Uterus (tissue), 2 donors: ENCODE data around the gene ZC3H4.

Experiments used
- POLR2A ChIP-seq, 2 donors: fragments of 450-650 bp; IDR thresholded peaks; one replicate each; pipeline ENCODE4 v1.6.1; 2016; ENCODE audit warnings: antibody characterized with exemption in 2 of 2, mild to moderate bottlenecking in 1 of 2, moderate library complexity in 1 of 2
- TF ChIP-seq, protein P1 (sequence below), 4 experiments: fragments of 200-600 bp in 2 of 4; fragments of 450-650 bp in 2 of 4; sonication (generic) in 2 of 4; IDR thresholded peaks; one replicate each; pipeline ENCODE4 v1.5.1; 2016 to 2019; ENCODE audit warnings: antibody characterized with exemption in 4 of 4, mild to moderate bottlenecking in 2 of 4, moderate library complexity in 1 of 4

DNA sequence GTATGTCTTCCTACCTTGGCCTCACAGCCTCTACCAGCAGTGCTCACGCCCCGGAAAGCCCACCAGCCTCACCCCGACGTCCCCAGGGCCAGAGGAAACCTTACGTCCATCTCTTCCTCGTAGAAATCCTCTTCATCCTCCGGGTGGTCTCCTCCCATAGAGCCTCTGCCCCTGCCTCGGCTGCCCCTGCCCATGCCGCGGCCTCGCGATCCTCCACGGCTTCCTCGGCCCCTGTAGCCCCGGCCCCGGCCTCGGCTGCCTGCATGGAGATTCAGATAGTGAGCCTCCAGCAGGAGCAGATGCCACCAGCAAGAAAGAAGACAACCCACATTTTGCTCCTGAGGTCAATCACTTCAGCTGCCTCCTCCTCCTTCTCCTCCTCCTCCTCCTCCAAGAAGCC lies 27.3 kb downstream of the ZC3H4 start:
- TF ChIP-seq, protein P1, sequence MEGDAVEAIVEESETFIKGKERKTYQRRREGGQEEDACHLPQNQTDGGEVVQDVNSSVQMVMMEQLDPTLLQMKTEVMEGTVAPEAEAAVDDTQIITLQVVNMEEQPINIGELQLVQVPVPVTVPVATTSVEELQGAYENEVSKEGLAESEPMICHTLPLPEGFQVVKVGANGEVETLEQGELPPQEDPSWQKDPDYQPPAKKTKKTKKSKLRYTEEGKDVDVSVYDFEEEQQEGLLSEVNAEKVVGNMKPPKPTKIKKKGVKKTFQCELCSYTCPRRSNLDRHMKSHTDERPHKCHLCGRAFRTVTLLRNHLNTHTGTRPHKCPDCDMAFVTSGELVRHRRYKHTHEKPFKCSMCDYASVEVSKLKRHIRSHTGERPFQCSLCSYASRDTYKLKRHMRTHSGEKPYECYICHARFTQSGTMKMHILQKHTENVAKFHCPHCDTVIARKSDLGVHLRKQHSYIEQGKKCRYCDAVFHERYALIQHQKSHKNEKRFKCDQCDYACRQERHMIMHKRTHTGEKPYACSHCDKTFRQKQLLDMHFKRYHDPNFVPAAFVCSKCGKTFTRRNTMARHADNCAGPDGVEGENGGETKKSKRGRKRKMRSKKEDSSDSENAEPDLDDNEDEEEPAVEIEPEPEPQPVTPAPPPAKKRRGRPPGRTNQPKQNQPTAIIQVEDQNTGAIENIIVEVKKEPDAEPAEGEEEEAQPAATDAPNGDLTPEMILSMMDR (IDR thresholded peaks at IDR 0.05), result no peak
- no peak for TF ChIP-seq POLR2A (IDR thresholded peaks at IDR 0.05)
